Islet of Langerhans (tissue), 1 donor: ENCODE data around the gene CDK5.

ENCODE experiments used
- FAIRE-seq: peaks from one replicate; lab custom pipeline; 2011; peaks lifted over from hg19 to GRCh38; lab: Jason Lieb, UNC

The CDK5 gene

DNA sequence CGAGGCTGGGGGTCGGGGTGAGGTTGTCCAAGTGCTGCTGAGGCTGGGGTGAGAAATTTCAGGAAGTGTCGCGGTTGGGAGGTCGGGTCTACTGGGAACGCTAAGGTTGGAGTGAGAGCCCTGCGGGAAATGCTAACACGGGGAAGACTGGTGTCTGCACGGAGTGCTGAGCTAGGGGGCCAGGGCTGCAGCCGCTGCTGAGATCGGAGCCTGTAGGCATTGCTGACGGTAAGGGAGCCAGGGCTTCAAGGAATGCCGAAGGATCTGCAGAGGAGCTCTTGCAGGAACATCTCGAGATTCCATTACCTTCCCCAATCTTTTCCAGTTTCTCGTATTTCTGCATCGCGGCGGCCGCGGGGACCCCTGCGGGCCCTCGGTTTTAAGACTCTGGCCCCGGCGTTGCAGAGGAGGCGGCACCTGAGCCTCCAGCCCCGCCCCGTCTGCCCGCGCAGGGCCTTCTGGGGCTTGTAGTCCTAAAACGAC lies at the start of gene CDK5:
Gene CDK5, minus strand, starts transcription at position 392 of the 483 bp plus-strand sequence. Its CDS starts 49 bp downstream, at position 343.
- FAIRE-seq, result no peak

DNA sequence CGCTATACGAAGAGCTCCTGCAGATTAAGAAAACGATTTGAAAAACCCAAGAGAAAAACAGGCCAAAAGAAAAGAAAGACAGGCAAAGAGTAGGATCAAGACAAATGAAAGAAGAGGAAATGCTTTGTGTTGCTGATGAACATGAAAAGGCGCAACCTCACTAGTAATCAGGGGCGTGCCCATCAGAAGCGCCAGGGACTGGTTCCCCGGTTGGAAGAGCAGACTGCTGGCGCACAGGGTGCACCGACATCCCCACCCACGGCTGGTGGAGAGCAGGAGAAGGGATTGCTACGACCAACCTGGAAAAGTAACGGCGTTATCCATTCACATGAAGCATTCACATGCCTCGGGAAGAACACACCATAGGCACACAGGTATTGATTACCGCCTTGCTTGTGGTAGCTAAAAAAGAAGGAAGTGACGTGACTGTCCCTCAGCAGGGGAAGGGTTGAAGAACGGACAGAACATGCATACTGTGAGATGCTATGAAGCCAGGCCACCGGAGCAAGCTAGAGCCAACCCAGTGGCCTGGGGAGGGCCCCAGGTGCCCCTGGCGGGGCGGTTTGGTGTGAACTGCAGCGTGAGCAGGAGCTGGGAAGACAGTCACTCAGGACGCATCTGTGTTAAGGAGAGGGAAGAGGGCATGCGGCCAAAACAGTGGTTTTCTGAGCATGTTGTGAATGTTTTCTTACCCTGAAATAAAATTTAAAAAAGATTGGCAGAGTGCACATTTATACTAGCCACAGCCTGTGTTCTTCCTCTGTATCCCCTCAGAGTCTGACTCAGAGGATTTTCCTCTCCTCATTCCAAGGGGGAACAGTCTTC lies 46.9 kb upstream of the CDK5 start:
- FAIRE-seq, result no peak

DNA sequence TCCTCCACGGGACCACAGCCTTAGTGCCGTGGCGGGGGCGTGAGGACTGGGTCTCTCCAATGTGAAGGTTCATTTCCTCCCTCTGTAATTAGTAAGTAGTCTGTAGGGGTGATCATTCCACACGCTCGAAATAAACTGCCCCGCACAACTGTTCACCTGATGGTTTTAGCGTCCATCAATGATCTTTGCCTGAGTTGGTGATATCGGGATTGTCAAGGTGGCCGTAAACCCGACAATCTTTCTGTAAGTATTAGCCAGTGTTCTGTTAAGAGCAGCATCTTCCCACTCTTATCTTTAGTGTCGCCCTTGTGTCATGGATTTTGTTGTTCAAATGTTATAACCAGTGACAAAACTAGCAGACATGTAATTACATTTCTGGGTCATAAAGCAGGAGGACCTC lies 46.3 kb upstream of the CDK5 start:
- no peak for FAIRE-seq

DNA sequence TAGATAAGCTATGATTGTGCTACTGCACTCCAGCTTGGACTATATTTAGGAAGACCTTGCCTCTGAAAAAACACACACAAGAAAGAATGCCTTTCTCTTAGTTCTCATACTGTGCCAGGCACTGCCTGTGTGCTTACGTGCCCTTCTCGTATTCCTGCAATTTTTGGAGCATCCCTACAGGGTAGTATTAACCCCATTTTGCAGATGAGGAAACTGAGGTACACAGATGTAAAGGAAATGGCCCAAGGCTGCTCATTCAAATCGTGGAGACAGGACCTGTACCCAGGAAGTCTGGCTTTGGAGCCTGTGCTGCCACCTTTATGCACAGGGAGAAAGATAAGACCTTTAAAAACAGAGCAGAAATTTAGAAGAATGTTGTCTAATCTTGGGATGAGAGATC lies 45.3 kb upstream of the CDK5 start:
- no peak for FAIRE-seq

DNA sequence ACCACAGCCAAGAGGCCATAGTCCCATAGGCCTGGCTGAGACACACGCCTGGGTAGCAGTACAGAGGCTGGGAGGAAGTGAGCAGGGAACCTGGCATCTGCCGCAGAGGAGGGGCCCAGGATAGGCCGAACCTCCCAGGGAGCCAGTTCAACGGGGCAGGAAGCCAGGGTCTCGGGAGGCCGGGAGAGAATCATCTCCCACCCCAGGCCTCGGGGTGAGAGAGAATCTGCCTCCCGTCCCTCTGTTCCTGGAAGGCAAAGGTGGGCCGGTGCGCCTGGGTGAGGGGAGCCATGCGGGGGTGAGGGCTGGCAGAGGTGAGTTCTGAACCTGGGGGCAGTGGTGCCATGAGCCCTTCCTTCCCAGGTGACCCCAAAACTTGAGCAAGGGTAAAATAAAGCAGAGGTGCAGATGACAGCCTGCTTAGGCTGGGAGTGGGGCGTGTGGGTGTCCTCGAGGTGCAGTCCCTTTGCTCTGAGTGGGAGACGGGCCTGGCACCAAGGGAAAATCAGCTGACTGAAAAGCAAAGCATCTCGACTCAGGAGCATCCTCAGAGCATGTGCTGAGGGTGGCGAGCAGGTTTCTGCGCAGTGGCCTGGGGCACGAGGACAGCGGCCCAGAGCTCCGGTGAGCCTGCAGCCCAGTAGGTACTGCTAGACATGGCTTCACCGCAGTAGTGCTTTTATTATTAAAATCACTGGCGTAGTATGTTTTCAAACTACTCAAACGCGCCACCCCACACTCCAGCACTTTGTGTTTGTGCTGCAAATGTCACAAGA lies 44.1 kb upstream of the CDK5 start:
- FAIRE-seq, result no peak

DNA sequence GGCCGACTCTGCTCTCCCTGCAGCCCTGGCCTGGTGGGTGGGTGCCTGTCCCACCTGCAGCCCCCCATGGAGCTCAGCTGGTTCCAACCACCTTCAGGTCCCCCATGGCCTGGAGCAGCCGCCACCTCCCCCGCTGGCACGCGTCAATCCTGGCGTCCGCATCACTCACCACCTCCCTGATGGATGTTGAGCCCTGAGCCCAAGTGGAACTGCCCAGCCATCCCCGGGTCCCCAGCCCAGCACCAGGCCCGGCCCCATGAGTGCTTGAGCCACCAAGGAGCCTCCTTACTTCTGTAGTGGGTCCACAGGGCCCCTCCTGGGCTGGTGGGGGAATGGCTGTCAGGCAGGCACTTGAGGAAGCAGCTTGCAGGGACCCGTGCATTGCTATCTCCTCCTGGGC lies 43.2 kb upstream of the CDK5 start:
- no peak for FAIRE-seq

DNA sequence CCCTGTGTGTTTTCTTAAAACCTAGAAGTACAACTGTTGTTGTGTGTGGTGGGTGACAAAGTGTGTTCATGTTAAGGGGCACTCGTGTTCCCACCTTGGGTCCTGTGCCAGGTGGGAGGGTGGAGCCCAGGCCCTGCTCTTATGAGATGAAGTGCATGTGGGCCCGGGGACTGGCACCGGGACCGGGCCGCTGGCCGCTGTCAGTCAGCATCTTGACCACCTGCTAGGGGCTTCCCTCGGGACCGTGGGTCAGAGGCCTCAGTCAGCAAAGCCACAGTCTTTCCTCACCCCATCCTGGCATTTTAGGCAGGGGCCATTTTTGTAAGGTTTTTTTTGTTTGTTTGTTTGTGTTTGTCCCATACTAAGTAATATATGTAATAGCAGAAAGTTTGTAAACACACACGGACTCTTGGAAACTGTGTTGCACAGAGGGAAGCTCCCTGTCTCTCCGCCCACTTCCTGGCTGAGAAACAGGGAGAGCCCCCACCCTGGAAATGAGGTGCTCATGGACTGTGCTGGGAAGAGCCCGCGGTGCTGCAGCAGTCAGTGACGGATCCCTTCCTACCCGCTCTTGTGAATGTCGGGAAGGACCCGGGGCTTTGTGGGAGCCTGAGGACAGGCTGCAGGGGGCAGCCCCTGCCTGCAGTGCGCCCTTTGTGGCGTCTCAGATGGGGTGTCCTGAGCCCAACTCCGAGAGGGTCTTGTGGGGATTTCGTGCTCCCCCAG lies 42.0 kb upstream of the CDK5 start:
- FAIRE-seq, result no peak

DNA sequence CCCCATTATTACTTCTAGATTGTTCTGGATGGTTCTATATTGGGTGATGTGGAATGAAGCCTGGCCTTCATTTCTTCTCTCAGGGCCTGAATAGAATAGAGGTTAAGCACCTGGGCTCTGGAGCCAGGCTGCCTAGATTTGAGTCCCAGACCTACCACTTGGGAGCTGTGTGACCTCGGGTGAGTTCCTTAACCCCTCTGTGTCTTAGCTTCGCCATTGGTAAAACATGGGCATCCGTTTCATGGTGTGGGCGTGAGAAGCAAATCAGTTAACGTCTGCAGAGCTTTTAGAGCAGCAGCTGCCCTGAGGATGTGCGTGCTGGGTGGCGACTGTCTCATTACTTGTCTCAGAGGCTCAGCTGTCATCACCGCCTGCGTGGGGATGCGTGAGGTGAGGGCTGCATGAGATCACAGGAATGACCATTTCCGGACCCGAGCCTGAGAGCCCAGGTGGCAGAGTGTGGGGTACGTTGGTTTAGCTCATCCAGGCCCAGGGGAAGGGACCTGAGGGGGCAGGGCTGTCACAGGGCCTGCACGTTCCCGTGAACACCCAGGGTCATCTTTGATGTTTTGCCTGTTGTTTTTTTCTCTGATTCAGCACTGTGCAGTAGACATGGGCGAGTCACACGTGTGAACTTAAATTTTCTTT lies 38.3 kb upstream of the CDK5 start:
- no peak for FAIRE-seq

DNA sequence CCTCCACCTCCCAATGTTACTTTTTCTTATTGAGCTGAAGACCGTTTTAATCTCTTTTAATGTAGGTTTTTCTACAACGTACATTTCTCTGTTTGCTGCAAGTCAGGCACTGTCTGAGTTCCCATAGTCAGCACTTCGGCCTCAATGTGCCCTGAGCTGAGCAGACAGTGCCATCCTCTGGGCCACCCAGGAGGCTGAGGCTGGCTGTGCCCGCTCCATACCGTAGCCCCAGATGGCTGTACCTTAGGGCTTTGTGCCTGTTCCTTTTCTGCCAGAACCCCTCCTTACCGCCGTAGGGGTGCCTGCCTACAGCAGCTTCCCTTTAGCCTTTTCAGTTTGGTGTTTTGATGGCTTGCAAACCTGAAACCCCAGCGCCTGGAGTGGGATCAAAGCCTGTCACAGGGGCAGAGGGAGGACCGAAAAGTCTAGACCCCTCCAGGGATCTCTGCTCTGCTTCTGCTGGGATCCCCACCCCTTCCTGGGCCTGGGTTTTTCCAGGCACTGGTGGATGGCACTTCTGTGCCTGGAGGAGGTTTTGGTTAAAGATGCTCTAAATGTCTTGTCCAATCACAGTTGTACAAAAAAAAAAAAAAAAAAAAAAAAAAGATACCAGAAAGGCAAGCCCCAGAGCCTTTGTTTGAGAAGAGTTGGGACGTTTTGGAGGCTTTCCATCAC lies 37.6 kb upstream of the CDK5 start:
- no peak for FAIRE-seq

DNA sequence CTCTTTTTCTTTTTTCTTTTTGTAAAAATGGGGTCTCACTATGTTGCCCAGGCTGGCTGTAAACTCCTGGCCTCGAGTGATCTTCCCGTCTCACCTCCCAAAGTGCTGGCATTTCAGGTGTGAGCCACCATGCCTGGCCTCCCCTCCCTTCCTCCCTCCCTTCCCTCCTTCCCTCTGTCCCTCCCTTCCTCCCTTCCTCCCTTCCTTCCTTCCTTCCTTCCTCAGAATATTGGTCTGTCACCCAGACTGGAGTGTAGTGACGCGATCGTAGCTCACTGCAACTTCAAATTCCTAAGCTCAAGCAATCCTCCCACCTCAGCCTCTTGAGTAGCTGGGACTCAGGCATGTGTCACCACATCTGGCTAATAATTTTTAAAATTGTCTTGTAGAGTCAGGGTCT lies 37.0 kb upstream of the CDK5 start:
- no peak for FAIRE-seq

DNA sequence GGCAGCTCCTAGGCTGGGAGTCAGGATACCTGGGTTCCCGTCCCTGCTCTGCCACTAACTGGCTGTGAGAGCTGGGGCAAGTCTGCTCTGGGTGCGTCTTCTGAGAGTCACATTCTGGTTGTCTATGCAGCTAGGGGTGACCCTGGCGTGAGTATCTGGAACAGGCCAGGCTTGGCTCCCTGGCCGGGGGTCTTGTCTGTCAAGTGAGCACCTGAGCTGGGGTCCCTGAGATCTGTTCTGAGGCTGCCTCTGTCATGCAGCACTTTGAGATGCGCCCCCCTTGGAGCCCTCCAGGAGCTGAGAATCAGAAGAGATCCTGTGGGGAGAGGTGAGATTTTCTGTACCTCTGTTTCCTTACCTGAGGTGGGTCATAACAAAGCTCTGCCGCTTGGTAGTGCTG lies 36.1 kb upstream of the CDK5 start:
- FAIRE-seq, result no peak

DNA sequence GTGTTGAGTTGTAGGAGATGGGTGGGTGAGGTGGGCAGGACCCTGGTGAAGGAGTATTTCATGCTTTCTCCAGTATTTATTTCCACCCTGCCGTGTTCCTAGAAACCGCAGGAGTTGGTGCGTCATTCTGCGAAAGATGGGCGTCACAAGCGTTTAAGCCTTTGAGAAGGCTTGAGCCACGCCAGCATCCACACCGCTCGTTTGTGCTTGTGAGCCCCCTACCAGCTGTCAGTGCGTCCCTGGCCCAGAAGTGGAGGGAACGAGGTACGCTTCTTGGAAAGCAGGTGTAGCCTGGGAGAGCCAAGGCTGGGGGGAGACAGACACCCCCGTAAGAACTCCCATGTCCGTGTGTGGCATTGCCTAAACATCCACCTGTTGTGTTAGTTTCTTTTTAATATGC lies 34.3 kb upstream of the CDK5 start:
- FAIRE-seq, result no peak

DNA sequence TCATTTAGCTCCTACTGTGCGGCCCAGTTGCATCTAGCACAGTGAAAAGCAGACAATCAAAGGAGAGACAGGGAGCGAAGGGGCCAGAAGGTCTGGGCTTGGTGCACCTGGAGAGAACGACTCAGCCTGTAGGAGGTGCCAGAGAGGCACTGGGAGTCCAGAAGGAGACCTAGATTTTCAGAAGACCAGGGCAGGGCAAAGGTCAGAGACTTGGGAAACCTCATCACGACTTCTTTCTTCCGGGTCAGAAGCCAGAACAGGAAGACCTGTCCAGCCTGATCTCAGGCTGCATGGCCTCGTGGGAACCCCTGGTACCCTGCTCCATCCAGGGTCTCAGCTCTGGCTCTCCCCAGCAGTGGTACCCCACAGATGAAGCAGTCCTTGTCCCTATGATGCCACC lies 33.7 kb upstream of the CDK5 start:
- no peak for FAIRE-seq

DNA sequence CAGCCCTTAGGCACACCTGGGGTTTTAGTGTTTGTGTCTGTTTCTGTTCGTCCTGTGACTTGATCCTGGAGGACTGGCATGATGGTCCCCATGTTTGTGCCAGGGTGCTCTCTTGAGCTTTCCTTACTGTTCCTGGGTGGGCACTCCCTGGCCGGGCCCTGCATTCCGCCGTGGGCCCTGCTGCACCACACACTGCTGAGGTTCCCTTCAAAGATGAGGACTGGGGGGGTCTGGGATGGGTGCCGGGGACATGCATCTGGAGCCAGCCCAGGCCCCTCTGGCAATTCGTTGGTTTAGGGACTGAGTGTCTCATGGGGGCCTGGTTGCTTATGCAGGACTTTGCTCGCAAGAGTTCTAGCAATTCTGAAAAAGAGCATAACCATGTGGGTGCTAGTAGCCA lies 33.3 kb upstream of the CDK5 start:
- no peak for FAIRE-seq

DNA sequence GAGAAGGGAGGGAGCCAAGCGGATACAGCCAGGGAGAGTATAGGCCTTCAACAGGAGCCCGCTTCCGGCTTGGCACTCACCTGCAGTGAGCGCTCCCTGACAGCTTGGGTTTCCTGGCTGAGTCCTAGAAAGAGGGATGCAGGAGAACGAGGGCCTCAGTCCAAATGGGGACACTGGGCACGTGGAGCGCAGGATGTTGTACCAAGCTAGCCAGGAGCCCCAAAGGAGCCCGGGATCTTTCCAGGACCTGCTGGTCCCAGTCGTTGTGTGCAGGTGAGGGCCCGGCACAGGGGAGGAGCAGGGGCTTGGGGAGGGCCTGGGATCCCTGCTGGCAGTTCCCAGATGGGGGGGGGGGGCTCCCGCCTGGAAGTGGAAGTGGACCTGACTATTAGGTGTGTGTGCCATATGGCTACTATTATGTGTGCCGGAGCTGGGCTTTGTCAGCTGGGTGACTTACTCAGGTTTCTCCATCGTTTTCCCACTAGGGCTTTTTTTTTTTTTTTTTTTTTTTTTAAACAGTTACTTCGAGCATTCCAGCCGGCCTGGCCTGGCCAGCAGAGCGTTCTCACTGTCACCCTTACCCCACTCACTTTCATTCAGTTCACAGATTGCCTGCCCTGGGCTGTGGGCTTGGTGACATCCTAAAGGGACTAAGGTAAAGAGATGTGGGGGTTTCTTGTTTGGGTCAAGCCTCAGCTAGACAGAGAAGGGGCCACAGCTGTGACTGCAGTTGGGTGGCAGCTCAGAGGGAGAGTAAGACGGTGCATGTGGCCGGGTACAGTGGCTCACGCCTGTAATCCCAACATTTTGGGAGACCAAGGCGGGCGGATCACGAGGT lies 32.4 kb upstream of the CDK5 start:
- FAIRE-seq, result no peak

DNA sequence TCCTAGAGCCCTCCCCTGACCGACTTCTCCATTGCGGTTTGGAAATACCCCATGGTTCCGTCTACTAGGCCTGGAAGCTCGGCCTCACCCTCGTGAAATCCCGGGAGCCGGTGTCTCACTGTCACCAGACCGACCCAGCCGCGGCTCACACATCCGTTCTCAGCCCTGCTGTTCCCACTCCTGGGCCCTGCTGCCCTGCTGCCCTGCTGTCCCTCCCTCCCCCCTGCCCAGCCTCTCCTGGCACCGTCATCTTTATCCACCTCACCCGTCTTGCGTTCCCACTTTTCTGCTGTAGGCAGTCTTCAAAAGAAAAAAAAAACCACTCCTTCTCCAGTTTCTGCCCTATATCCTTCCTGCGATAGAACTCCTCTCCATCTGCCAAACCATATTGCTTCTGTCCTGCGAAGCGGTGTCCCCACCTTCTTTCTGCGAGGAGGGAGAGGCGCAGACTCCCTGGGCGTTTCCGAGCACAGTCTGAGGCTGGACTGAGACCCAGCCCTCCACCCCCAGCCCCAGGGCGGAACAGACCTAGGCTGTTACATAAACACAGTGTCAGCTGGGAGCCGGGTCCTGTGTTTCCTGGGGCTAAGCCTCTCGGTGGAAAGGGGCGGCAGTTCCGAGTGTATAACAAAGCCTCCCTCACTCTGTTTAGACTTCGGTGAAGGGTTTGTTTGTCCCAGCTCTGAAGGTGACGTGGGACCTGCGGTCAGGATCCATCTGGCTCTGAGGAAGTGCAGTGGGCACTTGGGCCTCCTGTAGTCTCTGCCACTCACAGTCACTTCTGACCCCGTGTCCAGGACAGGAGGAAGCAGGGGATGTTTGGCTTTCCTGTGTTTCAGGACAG lies 31.4 kb upstream of the CDK5 start:
- no peak for FAIRE-seq

DNA sequence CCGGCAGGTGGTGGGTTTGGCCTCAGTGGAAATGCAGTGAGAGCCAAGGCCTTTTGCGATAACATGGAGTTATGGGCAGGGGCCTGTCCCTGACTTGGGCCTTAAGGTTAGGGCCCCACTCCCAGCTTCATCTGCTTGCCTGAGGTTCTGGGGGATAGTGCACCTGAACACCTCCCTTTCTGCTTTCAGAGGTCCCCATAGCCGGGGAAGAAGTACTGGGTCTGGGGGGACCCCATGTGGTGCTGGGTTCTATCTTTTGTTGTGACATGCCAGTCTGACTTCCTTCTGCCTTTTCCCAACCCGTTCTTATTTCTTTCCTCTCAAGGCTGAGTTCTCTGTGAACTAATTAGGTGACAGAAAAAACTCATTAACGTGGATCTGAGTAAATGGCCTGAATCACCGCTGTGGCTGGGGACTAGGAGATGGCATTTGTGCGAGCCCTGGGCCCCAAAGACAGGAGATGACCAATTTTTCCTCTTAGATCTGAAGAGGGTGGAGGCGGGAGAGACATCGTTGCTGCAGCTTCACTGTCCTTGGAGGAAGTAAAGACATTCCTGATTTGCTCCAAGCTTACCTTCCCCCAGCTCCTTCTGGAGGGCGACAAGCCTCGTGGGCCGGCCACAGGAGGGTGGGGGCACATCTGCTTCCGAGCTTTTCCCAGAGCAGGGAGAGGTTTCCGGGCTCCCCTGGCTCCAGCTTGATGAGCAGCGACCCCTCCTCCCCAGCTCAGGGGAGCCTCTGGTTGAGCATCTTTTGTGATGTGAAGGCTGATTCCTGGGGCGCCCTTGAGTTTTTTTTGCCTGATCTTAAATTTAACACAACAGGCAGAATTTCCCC lies 30.5 kb upstream of the CDK5 start:
- FAIRE-seq, result no peak

DNA sequence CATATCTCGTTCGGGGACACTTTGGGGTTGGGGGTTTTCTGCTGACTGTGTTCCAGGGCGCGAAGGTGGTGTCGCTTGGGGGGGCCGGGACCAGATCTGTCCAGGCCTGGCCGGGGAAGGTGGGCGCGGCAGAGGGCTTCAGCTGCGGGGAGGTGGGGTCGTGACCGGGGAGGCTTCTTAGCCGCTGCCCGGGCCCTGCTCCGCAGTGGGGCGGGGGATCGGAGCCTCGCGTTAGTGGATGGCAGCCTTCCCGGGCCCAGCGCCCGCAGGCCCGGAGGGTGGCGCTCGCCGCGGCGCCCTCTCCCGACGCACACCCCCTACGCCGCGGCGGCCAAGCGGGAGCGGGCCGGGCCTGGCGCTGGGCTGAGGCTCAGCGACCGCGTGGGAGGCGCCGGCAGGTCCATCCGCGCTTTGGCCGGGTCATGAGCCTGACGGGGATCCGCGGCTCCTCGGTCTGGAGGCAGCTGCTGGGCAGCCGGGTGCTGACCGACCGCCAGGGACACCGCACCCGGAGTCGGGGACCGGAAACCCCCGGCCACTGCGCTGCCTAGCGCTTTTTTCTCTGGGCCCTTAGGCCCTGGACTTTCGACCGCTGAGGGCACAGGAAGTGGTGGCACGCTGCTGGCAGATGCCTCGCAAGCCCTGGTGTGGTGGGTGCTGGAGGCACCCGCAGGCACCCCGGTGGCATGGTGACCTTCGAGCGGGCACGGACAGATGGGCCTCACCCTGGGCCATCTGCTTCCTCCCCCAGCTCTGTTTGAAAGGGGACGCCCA lies 29.7 kb upstream of the CDK5 start:
- no peak for FAIRE-seq
